Liver (tissue), 9 donors: Measurements from ENCODE around the gene TOP1. TPM values are rescaled to one million over a fixed set of nuclear protein-coding genes. Genes with fewer than 3 reads are reported as not detected.
"Not testable (repeated sequence)": the region's sequence is repeated elsewhere in the genome, so short reads cannot be mapped to it uniquely, and the experiment has no call there.

Experiments used
- DNase-seq: peaks from one replicate; pipeline ENCODE4 v3.0.0-alpha.2; 2017; ENCODE audit warnings: low spot score
- H3K27ac ChIP-seq, 2 donors: one replicate each; pipeline ENCODE4 v1.7.0; 2013; ENCODE audit warnings: inconsistent platforms in 2 of 2, low read length in 2 of 2, control low read depth in 1 of 2, low read depth in 1 of 2, mild to moderate bottlenecking in 1 of 2
- H3K27me3 ChIP-seq, 4 donors: one replicate each; pipeline versions ENCODE4 v1.6.1 to v1.7.0; 2013; ENCODE audit warnings: low read length in 3 of 4, inconsistent platforms in 1 of 4, mild to moderate bottlenecking in 1 of 4, moderate library complexity in 1 of 4; ENCODE audit not compliant: control insufficient read depth in 4 of 4, insufficient read depth in 4 of 4
- H3K36me3 ChIP-seq, 4 donors: one replicate each; pipeline versions ENCODE4 v1.6.1 to v1.7.0; 2013; ENCODE audit warnings: low read length in 3 of 4, mild to moderate bottlenecking in 3 of 4, low read depth in 1 of 4, moderate library complexity in 1 of 4; ENCODE audit not compliant: control insufficient read depth in 4 of 4, insufficient read depth in 3 of 4
- H3K4me1 ChIP-seq, 4 donors: one replicate each; pipeline versions ENCODE4 v1.6.1 to v1.7.0; 2013; ENCODE audit warnings: low read length in 3 of 4, mild to moderate bottlenecking in 3 of 4, moderate library complexity in 1 of 4; ENCODE audit not compliant: control insufficient read depth in 4 of 4, insufficient read depth in 4 of 4
- H3K4me3 ChIP-seq, 3 donors: one replicate each; pipeline versions ENCODE4 v1.6.1 to v1.7.0; 2013; ENCODE audit warnings: low read length in 3 of 3, control low read depth in 1 of 3, low read depth in 1 of 3, mild to moderate bottlenecking in 1 of 3
- H3K9ac ChIP-seq, 2 donors: one replicate each; pipeline ENCODE4 v1.7.0; 2013; ENCODE audit warnings: low read length in 2 of 2, mild to moderate bottlenecking in 2 of 2, moderate library complexity in 2 of 2, control low read depth in 1 of 2, low read depth in 1 of 2
- H3K9me3 ChIP-seq, 4 donors: one replicate each; pipeline versions ENCODE4 v1.6.1 to v1.7.0; 2013; ENCODE audit warnings: low read length in 3 of 4; ENCODE audit not compliant: control insufficient read depth in 4 of 4
- FOXA1 ChIP-seq: IDR thresholded peaks from 2 replicates; pipeline ENCODE4 v1.6.1; 2016; ENCODE audit warnings: antibody characterized with exemption
- FOXA2 ChIP-seq: IDR thresholded peaks from 2 replicates; pipeline ENCODE4 v1.6.1; 2016; ENCODE audit warnings: antibody characterized with exemption
- HNF4G ChIP-seq: IDR thresholded peaks from 2 replicates; pipeline ENCODE4 v1.6.1; 2016; ENCODE audit warnings: antibody characterized with exemption
- JUND ChIP-seq, 2 donors: IDR thresholded peaks; 2 replicates each; pipeline ENCODE4 v1.6.1; 2016; ENCODE audit warnings: antibody characterized with exemption in 2 of 2
- NR2F2 ChIP-seq: IDR thresholded peaks from 2 replicates; pipeline ENCODE4 v1.6.1; 2016; ENCODE audit warnings: antibody characterized with exemption
- RXRA ChIP-seq, 2 donors: IDR thresholded peaks; 2 replicates each; pipeline ENCODE4 v1.6.1; 2017 to 2018; ENCODE audit warnings: antibody characterized with exemption in 2 of 2, mild to moderate bottlenecking in 1 of 2
- SP1 ChIP-seq: IDR thresholded peaks from 2 replicates; pipeline ENCODE4 v1.6.1; 2018; ENCODE audit warnings: antibody characterized with exemption, mild to moderate bottlenecking
- WGBS: extraction: QIAGEN DNeasy Blood & Tissue Kit; methylation state at CpG from one replicate; pipeline ENCODE4 v1.1.7; 2013; 5-methylcytosine and 5-hydroxymethylcytosine counted together
- polyA plus RNA-seq, 2 donors: library from polyadenylated mRNA; stranded (reverse) in 1 of 2; unstranded in 1 of 2; fragments of 200-250 nt in 1 of 2; fragments of >200 nt in 1 of 2; fragmentation: Nextera tagmentation in 1 of 2; extraction: Ambion mirVana in 1 of 2; gene quantifications; one replicate each; pipeline versions ENCODE4 v1.2.1 to v1.2.3, GENCODE V29; 2013 to 2015
- total RNA-seq, 2 donors: library from RNA; depleted of rRNA; stranded (reverse); fragments of >200 nt; gene quantifications; one replicate each; pipeline ENCODE4 v1.2.3, GENCODE V29; 2014
- TF ChIP-seq, protein P1 (sequence below): IDR thresholded peaks from 2 replicates; pipeline ENCODE4 v1.6.1; 2016; ENCODE audit warnings: antibody characterized with exemption
- TF ChIP-seq, protein P2 (sequence below): IDR thresholded peaks from 2 replicates; pipeline ENCODE4 v1.6.1; 2016; ENCODE audit warnings: antibody characterized with exemption
- TF ChIP-seq, protein P3 (sequence below): IDR thresholded peaks from 2 replicates; pipeline ENCODE4 v1.6.1; 2016; ENCODE audit warnings: antibody characterized with exemption, mild to moderate bottlenecking
- TF ChIP-seq, protein P4 (sequence below): IDR thresholded peaks from 2 replicates; pipeline ENCODE4 v1.6.1; 2016; ENCODE audit warnings: antibody characterized with exemption
- donor health status: healthy.
- donor health status: healthy.
- donor health status: healthy.
- donor health status: healthy.
- donor health status: healthy.

Gene TOP1
- total and polyA plus RNA-seq, 4 donors, result 13.7 to 62.1 (median 19.4) TPM

DNA sequence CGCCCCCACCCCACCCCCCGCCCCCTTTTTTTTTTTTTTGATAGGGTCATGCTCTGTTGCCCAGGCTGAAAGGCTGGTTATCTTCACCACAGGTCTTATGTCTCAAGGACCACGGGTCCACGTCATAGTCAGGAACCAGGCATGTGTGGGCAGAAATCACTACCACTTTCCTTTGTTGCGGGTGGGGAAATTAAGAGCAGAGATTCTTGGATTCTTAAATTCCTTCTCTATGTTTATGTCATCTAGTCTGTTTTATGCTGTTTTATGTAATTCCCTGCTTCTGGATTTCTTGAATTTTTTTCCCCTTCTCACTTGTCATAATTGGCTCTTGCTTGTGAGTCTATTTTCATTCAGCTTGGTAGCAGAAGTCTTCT, 82.9 kb downstream of the TOP1 start:
- 93% methylated on average over 5 of the region's 5 CpGs for WGBS
- H3K9me3 ChIP-seq, result no peaks in the 10 kb centered on the region
- H3K4me1 ChIP-seq, result no peaks in the 10 kb centered on the region
- no peak overlapping the region for H3K4me3 ChIP-seq
- TF ChIP-seq RXRA (IDR thresholded peaks at IDR 0.05) (no peak), JUND (IDR thresholded peaks at IDR 0.05) (no peak), FOXA2 (no peak), HNF4G (no peak), SP1 (no peak)
- TF ChIP-seq, protein P1, sequence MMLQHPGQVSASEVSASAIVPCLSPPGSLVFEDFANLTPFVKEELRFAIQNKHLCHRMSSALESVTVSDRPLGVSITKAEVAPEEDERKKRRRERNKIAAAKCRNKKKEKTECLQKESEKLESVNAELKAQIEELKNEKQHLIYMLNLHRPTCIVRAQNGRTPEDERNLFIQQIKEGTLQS, result no peak
- no peaks in the 10 kb centered on the region for H3K27me3 ChIP-seq
- peaks cover 9 to 51% (median 42%) of the 10 kb centered on the region in 4 donors for H3K36me3 ChIP-seq
- no peak overlapping the region for H3K27ac ChIP-seq
- H3K9ac ChIP-seq, result no peak overlapping the region
- DNase-seq, result no peak

DNA sequence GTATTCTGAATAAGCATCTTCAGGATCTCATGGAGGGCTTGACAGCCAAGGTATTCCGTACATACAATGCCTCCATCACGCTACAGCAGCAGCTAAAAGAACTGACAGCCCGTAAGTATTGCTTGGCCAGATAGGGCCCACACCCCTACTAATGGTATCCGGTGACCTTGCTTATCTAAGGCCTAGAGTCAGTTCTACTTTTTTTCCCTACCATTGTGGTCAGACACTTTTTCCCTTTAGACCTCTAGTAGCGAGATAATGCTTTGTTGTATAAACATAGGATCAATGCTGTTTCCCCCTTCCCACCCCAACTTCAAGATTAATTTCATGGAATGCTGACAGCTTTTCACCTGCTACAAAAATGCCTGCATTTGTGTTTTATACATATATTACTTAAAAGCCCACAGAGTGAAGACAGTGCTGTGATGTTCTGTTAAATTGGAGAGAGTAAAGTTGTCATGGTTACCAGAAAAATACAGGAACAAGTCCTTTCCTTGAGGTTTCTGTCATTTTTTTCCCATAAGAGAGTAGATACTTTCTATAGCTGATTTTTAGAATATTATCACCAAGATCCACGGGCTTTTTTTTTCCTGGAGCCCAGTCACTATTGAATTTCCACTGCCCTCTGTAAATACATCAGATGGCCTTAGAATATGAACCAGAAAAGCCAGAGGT, 87.8 kb downstream of the TOP1 start:
- H3K9ac ChIP-seq, result no peak overlapping the region
- TF ChIP-seq, protein P2, sequence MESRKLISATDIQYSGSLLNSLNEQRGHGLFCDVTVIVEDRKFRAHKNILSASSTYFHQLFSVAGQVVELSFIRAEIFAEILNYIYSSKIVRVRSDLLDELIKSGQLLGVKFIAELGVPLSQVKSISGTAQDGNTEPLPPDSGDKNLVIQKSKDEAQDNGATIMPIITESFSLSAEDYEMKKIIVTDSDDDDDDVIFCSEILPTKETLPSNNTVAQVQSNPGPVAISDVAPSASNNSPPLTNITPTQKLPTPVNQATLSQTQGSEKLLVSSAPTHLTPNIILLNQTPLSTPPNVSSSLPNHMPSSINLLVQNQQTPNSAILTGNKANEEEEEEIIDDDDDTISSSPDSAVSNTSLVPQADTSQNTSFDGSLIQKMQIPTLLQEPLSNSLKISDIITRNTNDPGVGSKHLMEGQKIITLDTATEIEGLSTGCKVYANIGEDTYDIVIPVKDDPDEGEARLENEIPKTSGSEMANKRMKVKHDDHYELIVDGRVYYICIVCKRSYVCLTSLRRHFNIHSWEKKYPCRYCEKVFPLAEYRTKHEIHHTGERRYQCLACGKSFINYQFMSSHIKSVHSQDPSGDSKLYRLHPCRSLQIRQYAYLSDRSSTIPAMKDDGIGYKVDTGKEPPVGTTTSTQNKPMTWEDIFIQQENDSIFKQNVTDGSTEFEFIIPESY, result no peak
- TF ChIP-seq FOXA1 (no peak), FOXA2 (no peak), RXRA (IDR thresholded peaks at IDR 0.05) (no peak), NR2F2 (no peak)
- TF ChIP-seq, protein P3, sequence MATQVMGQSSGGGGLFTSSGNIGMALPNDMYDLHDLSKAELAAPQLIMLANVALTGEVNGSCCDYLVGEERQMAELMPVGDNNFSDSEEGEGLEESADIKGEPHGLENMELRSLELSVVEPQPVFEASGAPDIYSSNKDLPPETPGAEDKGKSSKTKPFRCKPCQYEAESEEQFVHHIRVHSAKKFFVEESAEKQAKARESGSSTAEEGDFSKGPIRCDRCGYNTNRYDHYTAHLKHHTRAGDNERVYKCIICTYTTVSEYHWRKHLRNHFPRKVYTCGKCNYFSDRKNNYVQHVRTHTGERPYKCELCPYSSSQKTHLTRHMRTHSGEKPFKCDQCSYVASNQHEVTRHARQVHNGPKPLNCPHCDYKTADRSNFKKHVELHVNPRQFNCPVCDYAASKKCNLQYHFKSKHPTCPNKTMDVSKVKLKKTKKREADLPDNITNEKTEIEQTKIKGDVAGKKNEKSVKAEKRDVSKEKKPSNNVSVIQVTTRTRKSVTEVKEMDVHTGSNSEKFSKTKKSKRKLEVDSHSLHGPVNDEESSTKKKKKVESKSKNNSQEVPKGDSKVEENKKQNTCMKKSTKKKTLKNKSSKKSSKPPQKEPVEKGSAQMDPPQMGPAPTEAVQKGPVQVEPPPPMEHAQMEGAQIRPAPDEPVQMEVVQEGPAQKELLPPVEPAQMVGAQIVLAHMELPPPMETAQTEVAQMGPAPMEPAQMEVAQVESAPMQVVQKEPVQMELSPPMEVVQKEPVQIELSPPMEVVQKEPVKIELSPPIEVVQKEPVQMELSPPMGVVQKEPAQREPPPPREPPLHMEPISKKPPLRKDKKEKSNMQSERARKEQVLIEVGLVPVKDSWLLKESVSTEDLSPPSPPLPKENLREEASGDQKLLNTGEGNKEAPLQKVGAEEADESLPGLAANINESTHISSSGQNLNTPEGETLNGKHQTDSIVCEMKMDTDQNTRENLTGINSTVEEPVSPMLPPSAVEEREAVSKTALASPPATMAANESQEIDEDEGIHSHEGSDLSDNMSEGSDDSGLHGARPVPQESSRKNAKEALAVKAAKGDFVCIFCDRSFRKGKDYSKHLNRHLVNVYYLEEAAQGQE, result no peak
- TF ChIP-seq, protein P1, result no peak
- TF ChIP-seq, protein P4, sequence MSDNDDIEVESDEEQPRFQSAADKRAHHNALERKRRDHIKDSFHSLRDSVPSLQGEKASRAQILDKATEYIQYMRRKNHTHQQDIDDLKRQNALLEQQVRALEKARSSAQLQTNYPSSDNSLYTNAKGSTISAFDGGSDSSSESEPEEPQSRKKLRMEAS, result no peak
- no peak overlapping the region for H3K4me3 ChIP-seq
- no peak overlapping the region for H3K27ac ChIP-seq
- no peaks in the 10 kb centered on the region for H3K9me3 ChIP-seq
- WGBS, result 87% methylated on average over 6 of the region's 6 CpGs
- DNase-seq, result no peak
- no peaks in the 10 kb centered on the region for H3K27me3 ChIP-seq
- H3K36me3 ChIP-seq, result peaks cover 12 to 70% (median 59%) of the 10 kb centered on the region in 4 donors
- peaks cover 0 to 8% (median 3%) of the 10 kb centered on the region in 4 donors for H3K4me1 ChIP-seq

DNA sequence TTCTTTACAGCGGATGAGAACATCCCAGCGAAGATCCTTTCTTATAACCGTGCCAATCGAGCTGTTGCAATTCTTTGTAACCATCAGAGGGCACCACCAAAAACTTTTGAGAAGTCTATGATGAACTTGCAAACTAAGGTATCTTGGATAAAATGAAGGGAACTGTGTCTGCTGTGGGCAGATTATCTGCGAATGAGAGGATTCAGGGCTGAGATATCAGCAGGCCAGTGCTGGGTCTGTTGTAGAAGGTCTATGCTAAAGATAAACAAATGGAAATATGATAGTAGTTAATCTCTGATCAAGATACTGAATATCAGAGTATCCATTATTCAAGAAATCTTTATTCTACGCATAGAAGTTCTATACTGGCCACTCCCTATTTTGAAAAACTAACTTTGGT, 89.5 kb downstream of the TOP1 start:
- not testable (repeated sequence) for H3K9me3 ChIP-seq, H3K9ac ChIP-seq, H3K27ac ChIP-seq, H3K27me3 ChIP-seq, DNase-seq, H3K4me3 ChIP-seq, H3K4me1 ChIP-seq
- 85% methylated on average over 6 of the region's 6 CpGs for WGBS
- H3K36me3 ChIP-seq, result peaks cover 14 to 79% (median 68%) of the 10 kb centered on the region in 4 donors
